Measurements from ENCODE around the gene SEMA7A. TPM values are rescaled to one million over a fixed set of nuclear protein-coding genes. Genes with fewer than 3 reads are reported as not detected.
"Not testable (repeated sequence)": the region's sequence is repeated elsewhere in the genome, so short reads cannot be mapped to it uniquely, and the experiment has no call there.

SEMA7A gene
- total and polyA plus RNA-seq, 2 experiments from 2014 or later: 2.4 to 9.5 TPM

GRCh38 chr15:74365598-74366445 is 67.9 kb downstream of the SEMA7A start:
- Histone ChIP-seq H3K79me2 (no peaks in the 10 kb centered on the region), H3K36me3 (replicated peaks; ENCODE audit: insufficient read depth, low read depth) (no peaks in the 10 kb centered on the region), H3K4me1 (ENCODE audit: insufficient read depth) (no peaks in the 10 kb centered on the region), H3K27me3 (peaks cover 3% of the 10 kb centered on the region), H2AFZ (peak overlapping the region; percentile 98), H3K9me2 (replicated peaks; ENCODE audit: insufficient read depth) (no peaks in the 10 kb centered on the region), H4K20me1 (ENCODE audit: insufficient read depth, poor library complexity, severe bottlenecking) (no peaks in the 10 kb centered on the region), H3K27ac (peak overlapping the region; percentile 54), H3K4me2 (peak overlapping the region; percentile 99), H3K4me3 (peak overlapping the region; percentile 87), H3K9me3 (ENCODE audit: low read depth) (no peaks in the 10 kb centered on the region)
- peak; percentile 79 for DNase-seq (ENCODE audit: low spot score)
- WGBS (ENCODE audit: low lambda C conversion rate, missing lambda C conversion rate): 11% methylated on average over 68 of the region's 75 CpGs
- TF ChIP-seq EZH2 (IDR thresholded peaks at IDR 0.05; ENCODE audit: borderline replicate concordance): peak; percentile 41
- no peak for TF ChIP-seq EZH2phosphoT487 (IDR thresholded peaks at IDR 0.05; ENCODE audit: low read depth, severe bottlenecking, unreplicated experiment)
- TF ChIP-seq CTCF (IDR thresholded peaks at IDR 0.05; ENCODE audit: poor library complexity): no peak

- no peaks in the 10 kb centered on the region for H4K20me1 ChIP-seq (ENCODE audit: insufficient read depth, poor library complexity, severe bottlenecking)
- DNase-seq (ENCODE audit: low spot score): no peak
- no peaks in the 10 kb centered on the region for H3K4me1 ChIP-seq (ENCODE audit: insufficient read depth)
- H3K27ac ChIP-seq: no peak overlapping the region
- no peaks in the 10 kb centered on the region for H3K9me2 ChIP-seq (replicated peaks; ENCODE audit: insufficient read depth)
- TF ChIP-seq CTCF (IDR thresholded peaks at IDR 0.05; ENCODE audit: poor library complexity) (no peak), EZH2phosphoT487 (IDR thresholded peaks at IDR 0.05; ENCODE audit: low read depth, severe bottlenecking, unreplicated experiment) (no peak), EZH2 (IDR thresholded peaks at IDR 0.05; ENCODE audit: borderline replicate concordance) (no peak)
- H3K79me2 ChIP-seq: no peaks in the 10 kb centered on the region
- H3K36me3 ChIP-seq (replicated peaks; ENCODE audit: insufficient read depth, low read depth): no peaks in the 10 kb centered on the region
- peaks cover 3% of the 10 kb centered on the region for H3K27me3 ChIP-seq
- no peaks in the 10 kb centered on the region for H3K9me3 ChIP-seq (ENCODE audit: low read depth)
- H3K4me2 ChIP-seq: peak overlapping the region; percentile 99
- peak overlapping the region; percentile 98 for H2AFZ ChIP-seq
- no peak overlapping the region for H3K4me3 ChIP-seq
- WGBS (ENCODE audit: low lambda C conversion rate, missing lambda C conversion rate): 65% methylated on average over 9 of the region's 12 CpGs
These were observed 68.7 kb downstream of the SEMA7A start for GRCh38 chr15:74364936-74365597.

GRCh38 chr15:74362482-74362881 is 71.3 kb downstream of the SEMA7A start:
- no peak overlapping the region for H2AFZ ChIP-seq
- TF ChIP-seq CTCF (IDR thresholded peaks at IDR 0.05; ENCODE audit: poor library complexity) (no peak), EZH2phosphoT487 (IDR thresholded peaks at IDR 0.05; ENCODE audit: low read depth, severe bottlenecking, unreplicated experiment) (no peak), EZH2 (IDR thresholded peaks at IDR 0.05; ENCODE audit: borderline replicate concordance) (no peak)
- no peak overlapping the region for H3K27ac ChIP-seq
- H3K9me2 ChIP-seq (replicated peaks; ENCODE audit: insufficient read depth): no peaks in the 10 kb centered on the region
- no peaks in the 10 kb centered on the region for H3K36me3 ChIP-seq (replicated peaks; ENCODE audit: insufficient read depth, low read depth)
- 90% methylated on average over 1 of the region's 1 CpG for WGBS (ENCODE audit: low lambda C conversion rate, missing lambda C conversion rate)
- DNase-seq (ENCODE audit: low spot score): no peak
- H3K79me2 ChIP-seq: no peaks in the 10 kb centered on the region
- H3K4me3 ChIP-seq: no peak overlapping the region
- no peaks in the 10 kb centered on the region for H3K4me1 ChIP-seq (ENCODE audit: insufficient read depth)
- no peaks in the 10 kb centered on the region for H4K20me1 ChIP-seq (ENCODE audit: insufficient read depth, poor library complexity, severe bottlenecking)
- no peak overlapping the region for H3K4me2 ChIP-seq
- H3K9me3 ChIP-seq (ENCODE audit: low read depth): no peaks in the 10 kb centered on the region
- peaks cover 3% of the 10 kb centered on the region for H3K27me3 ChIP-seq

GRCh38 chr15:74360855-74361254 is 72.9 kb downstream of the SEMA7A start:
- WGBS (ENCODE audit: low lambda C conversion rate, missing lambda C conversion rate): 91% methylated on average over 1 of the region's 1 CpG
- not testable (repeated sequence) for H2AFZ ChIP-seq; H4K20me1 ChIP-seq (ENCODE audit: insufficient read depth, poor library complexity, severe bottlenecking); H3K4me3 ChIP-seq; H3K27me3 ChIP-seq; H3K36me3 ChIP-seq (replicated peaks; ENCODE audit: insufficient read depth, low read depth); H3K4me1 ChIP-seq (ENCODE audit: insufficient read depth); H3K79me2 ChIP-seq; H3K4me2 ChIP-seq; H3K9me3 ChIP-seq (ENCODE audit: low read depth); DNase-seq (ENCODE audit: low spot score); H3K9me2 ChIP-seq (replicated peaks; ENCODE audit: insufficient read depth); H3K27ac ChIP-seq

- not testable (repeated sequence) for DNase-seq (ENCODE audit: low spot score); H3K79me2 ChIP-seq; H3K4me1 ChIP-seq (ENCODE audit: insufficient read depth); H3K4me2 ChIP-seq; H2AFZ ChIP-seq; H3K9me2 ChIP-seq (replicated peaks; ENCODE audit: insufficient read depth); H3K27me3 ChIP-seq; H3K4me3 ChIP-seq; H4K20me1 ChIP-seq (ENCODE audit: insufficient read depth, poor library complexity, severe bottlenecking); H3K27ac ChIP-seq; H3K36me3 ChIP-seq (replicated peaks; ENCODE audit: insufficient read depth, low read depth); H3K9me3 ChIP-seq (ENCODE audit: low read depth)
- 51% methylated on average over 6 of the region's 6 CpGs for WGBS (ENCODE audit: low lambda C conversion rate, missing lambda C conversion rate)
These were observed 74.4 kb downstream of the SEMA7A start for GRCh38 chr15:74359376-74359775.

Data from hepatocyte (in vitro differentiated cells).